Mucosa of rectum (tissue), 2 donors: ENCODE data around the gene SEC16A.

Experiments used
- H3K27ac ChIP-seq, 2 donors: one replicate each; pipeline ENCODE4 v1.7.0; 2013; ENCODE audit warnings: inconsistent platforms in 2 of 2, low read depth in 2 of 2, low read length in 2 of 2
- H3K27me3 ChIP-seq, 2 donors: one replicate each; pipeline ENCODE4 v1.7.0; 2013; ENCODE audit warnings: low read length in 2 of 2; ENCODE audit not compliant: control insufficient read depth in 2 of 2, insufficient read depth in 2 of 2
- H3K36me3 ChIP-seq, 2 donors: one replicate each; pipeline ENCODE4 v1.7.0; 2013; ENCODE audit warnings: low read length in 2 of 2; ENCODE audit not compliant: control insufficient read depth in 2 of 2, insufficient read depth in 2 of 2
- H3K4me1 ChIP-seq, 2 donors: one replicate each; pipeline ENCODE4 v1.7.0; 2013; ENCODE audit warnings: low read length in 2 of 2, mild to moderate bottlenecking in 1 of 2; ENCODE audit not compliant: control insufficient read depth in 2 of 2, insufficient read depth in 2 of 2
- H3K4me3 ChIP-seq, 2 donors: one replicate each; pipeline ENCODE4 v1.7.0; 2013; ENCODE audit warnings: low read length in 2 of 2
- H3K9ac ChIP-seq, 2 donors: one replicate each; pipeline ENCODE4 v1.7.0; 2013; ENCODE audit warnings: low read length in 2 of 2, low read depth in 1 of 2, mild to moderate bottlenecking in 1 of 2
- H3K9me3 ChIP-seq, 2 donors: one replicate each; pipeline ENCODE4 v1.7.0; 2013; ENCODE audit warnings: low read length in 2 of 2; ENCODE audit not compliant: control insufficient read depth in 2 of 2
- donor health status: healthy.
- donor health status: Normal muscosa, but diverticular disease.

The SEC16A gene

GRCh38 chr9:136509549-136509948 is 26.7 kb upstream of the SEC16A start:
- no peak overlapping the region for H3K9ac ChIP-seq

GRCh38 chr9:136508729-136509500 is 26.1 kb upstream of the SEC16A start:
- Histone ChIP-seq H3K9me3 (no peaks in the 10 kb centered on the region), H3K36me3 (peaks cover 66 to 83% of the 10 kb centered on the region in 2 donors), H3K4me3 (no peak overlapping the region), H3K27me3 (no peaks in the 10 kb centered on the region), H3K27ac (no peak overlapping the region), H3K4me1 (peaks cover 0 to 2% of the 10 kb centered on the region in 2 donors), H3K9ac (no peak overlapping the region)

More at GRCh38 chr9:136509549-136509948, 26.7 kb upstream of the SEC16A start:
- H3K27ac ChIP-seq = no peak overlapping the region
- H3K4me1 ChIP-seq = peaks cover 0 to 2% of the 10 kb centered on the region in 2 donors
- H3K36me3 ChIP-seq = peaks cover 67 to 85% of the 10 kb centered on the region in 2 donors
- no peaks in the 10 kb centered on the region for H3K27me3 ChIP-seq
- H3K9me3 ChIP-seq = no peaks in the 10 kb centered on the region
- H3K4me3 ChIP-seq = no peak overlapping the region

GRCh38 chr9:136507992-136508375 is 25.1 kb upstream of the SEC16A start:
- H3K9ac ChIP-seq = no peak overlapping the region
- no peak overlapping the region for H3K27ac ChIP-seq
- peaks cover 69 to 85% of the 10 kb centered on the region in 2 donors for H3K36me3 ChIP-seq
- no peaks in the 10 kb centered on the region for H3K4me1 ChIP-seq
- no peaks in the 10 kb centered on the region for H3K9me3 ChIP-seq
- H3K27me3 ChIP-seq = no peaks in the 10 kb centered on the region
- no peak overlapping the region for H3K4me3 ChIP-seq

GRCh38 chr9:136507221-136507991 is 24.6 kb upstream of the SEC16A start:
- no peaks in the 10 kb centered on the region for H3K27me3 ChIP-seq
- H3K9ac ChIP-seq = no peak overlapping the region
- no peak overlapping the region for H3K4me3 ChIP-seq

GRCh38 chr9:136506425-136506824 is 23.6 kb upstream of the SEC16A start:
- H3K27me3 ChIP-seq = no peaks in the 10 kb centered on the region
- H3K27ac ChIP-seq = no peak overlapping the region
- H3K9ac ChIP-seq = no peak overlapping the region
- no peaks in the 10 kb centered on the region for H3K9me3 ChIP-seq
- H3K4me1 ChIP-seq = no peaks in the 10 kb centered on the region
- H3K36me3 ChIP-seq = peaks cover 73 to 83% of the 10 kb centered on the region in 2 donors
- no peak overlapping the region for H3K4me3 ChIP-seq

More at GRCh38 chr9:136507221-136507991, 24.6 kb upstream of the SEC16A start:
- H3K9me3 ChIP-seq = no peaks in the 10 kb centered on the region
- H3K36me3 ChIP-seq = peaks cover 70 to 86% of the 10 kb centered on the region in 2 donors
- H3K4me1 ChIP-seq = no peaks in the 10 kb centered on the region
- no peak overlapping the region for H3K27ac ChIP-seq

- H3K27me3 ChIP-seq = no peaks in the 10 kb centered on the region
- no peaks in the 10 kb centered on the region for H3K4me1 ChIP-seq
- no peak overlapping the region for H3K27ac ChIP-seq
- no peak overlapping the region for H3K4me3 ChIP-seq
- no peak overlapping the region for H3K9ac ChIP-seq
- H3K9me3 ChIP-seq = no peaks in the 10 kb centered on the region
- peaks cover 71 to 81% of the 10 kb centered on the region in 2 donors for H3K36me3 ChIP-seq
These were observed 22.9 kb upstream of the SEC16A start for GRCh38 chr9:136505406-136506403.

- Histone ChIP-seq H3K9ac (no peak overlapping the region), H3K36me3 (peaks cover 71 to 81% of the 10 kb centered on the region in 2 donors), H3K4me1 (no peaks in the 10 kb centered on the region), H3K9me3 (no peaks in the 10 kb centered on the region), H3K27me3 (no peaks in the 10 kb centered on the region), H3K4me3 (no peak overlapping the region), H3K27ac (no peak overlapping the region)
These were observed 21.9 kb upstream of the SEC16A start for GRCh38 chr9:136504512-136505348.

GRCh38 chr9:136502940-136503550 is 20.2 kb upstream of the SEC16A start:
- H3K4me3 ChIP-seq = no peak overlapping the region
- no peak overlapping the region for H3K9ac ChIP-seq
- H3K9me3 ChIP-seq = no peaks in the 10 kb centered on the region
- H3K36me3 ChIP-seq = peaks cover 75 to 81% of the 10 kb centered on the region in 2 donors
- H3K27ac ChIP-seq = no peak overlapping the region
- no peaks in the 10 kb centered on the region for H3K4me1 ChIP-seq
- H3K27me3 ChIP-seq = no peaks in the 10 kb centered on the region

- no peak overlapping the region for H3K4me3 ChIP-seq
- H3K4me1 ChIP-seq = no peaks in the 10 kb centered on the region
- H3K9ac ChIP-seq = no peak overlapping the region
- peaks cover 73 to 78% of the 10 kb centered on the region in 2 donors for H3K36me3 ChIP-seq
- H3K27me3 ChIP-seq = no peaks in the 10 kb centered on the region
- no peaks in the 10 kb centered on the region for H3K9me3 ChIP-seq
- no peak overlapping the region for H3K27ac ChIP-seq
These were observed 19.4 kb upstream of the SEC16A start for GRCh38 chr9:136502196-136502595.
